Neural crest cell (in vitro differentiated cells): ENCODE results near the gene PDHB. TPM values are rescaled to one million over a fixed set of nuclear protein-coding genes. Genes with fewer than 3 reads are reported as not detected.

Experiments
- DNase-seq: peaks from one replicate; pipeline ENCODE4 v3.0.0; 2021; ENCODE audit warnings: low read depth, mixed read lengths, low spot score
- H3K27ac Mint-ChIP-seq: one replicate; pipeline ENCODE4 v1.8.0; 2021; ENCODE audit warnings: mild to moderate bottlenecking, mixed read lengths; ENCODE audit not compliant: unreplicated experiment
- H3K27me3 Mint-ChIP-seq: 2 replicates; pipeline ENCODE4 v1.8.0; 2021; ENCODE audit warnings: low read depth, mild to moderate bottlenecking, mixed read lengths
- H3K36me3 Mint-ChIP-seq: 2 replicates; pipeline ENCODE4 v1.8.0; 2021; ENCODE audit warnings: low read depth, mild to moderate bottlenecking, mixed read lengths
- H3K4me1 Mint-ChIP-seq: 2 replicates; pipeline ENCODE4 v1.8.0; 2021; ENCODE audit warnings: mixed read lengths
- H3K4me3 Mint-ChIP-seq: one replicate; pipeline ENCODE4 v1.8.0; 2021; ENCODE audit warnings: mild to moderate bottlenecking, mixed read lengths
- H3K9me3 Mint-ChIP-seq: 2 replicates; pipeline ENCODE4 v1.8.0; 2021; ENCODE audit warnings: mixed read lengths
- total RNA-seq: library from RNA; stranded (reverse); gene quantifications from 2 replicates; pipeline ENCODE4 v1.2.1, GENCODE V29; 2021
- TF ChIP-seq, protein P1 (sequence below): fragments of 200-600 bp; sonication (generic); conservative IDR thresholded peaks from 2 replicates; pipeline ENCODE4 v1.5.0; 2021; ENCODE audit warnings: antibody characterized with exemption, mild to moderate bottlenecking

Gene PDHB
- total RNA-seq, 1 donor from 2014 or later, result 71.4 TPM

DNA sequence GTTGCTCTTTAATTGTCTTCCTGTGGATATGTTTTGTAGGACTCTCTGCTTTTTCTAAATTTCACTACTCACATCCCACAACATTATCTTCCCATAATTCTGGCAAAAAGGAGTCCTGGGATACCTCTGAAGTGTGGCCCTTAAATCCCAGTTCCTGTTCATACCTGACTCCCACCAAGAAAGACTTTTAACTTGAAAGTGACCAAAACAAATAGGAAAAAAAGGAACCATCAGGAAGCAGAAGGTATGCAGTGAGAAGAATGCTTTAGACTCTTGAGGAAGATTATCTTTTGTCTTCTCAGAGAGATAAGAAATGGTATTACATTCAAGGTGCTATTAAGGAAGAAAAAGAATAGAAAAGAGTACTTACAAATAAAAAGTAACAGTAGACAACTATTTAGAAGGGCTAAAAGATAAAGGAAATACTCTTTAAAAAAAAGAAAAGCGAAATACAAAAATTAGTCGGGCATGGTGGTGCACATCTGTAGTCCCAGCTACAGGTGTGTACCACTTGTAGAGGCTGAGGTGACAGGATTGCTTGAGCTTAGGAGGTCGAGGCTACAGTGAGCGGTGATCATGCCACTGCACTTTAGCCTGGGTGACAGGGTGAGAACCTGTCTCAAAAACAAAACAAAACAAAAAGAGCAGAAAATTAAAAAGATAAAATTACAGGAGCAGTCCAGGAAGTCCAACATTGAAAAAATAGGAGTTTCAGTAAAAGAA, 54.1 kb downstream of the PDHB start:
- Mint-ChIP-seq H3K36me3 (no peaks in the 10 kb centered on the region), H3K9me3 (no peaks in the 10 kb centered on the region), H3K27me3 (no peaks in the 10 kb centered on the region), H3K4me1 (peaks cover 5% of the 10 kb centered on the region), H3K27ac (peak overlapping the region; percentile 87), H3K4me3 (no peak overlapping the region)
- TF ChIP-seq, protein P1, sequence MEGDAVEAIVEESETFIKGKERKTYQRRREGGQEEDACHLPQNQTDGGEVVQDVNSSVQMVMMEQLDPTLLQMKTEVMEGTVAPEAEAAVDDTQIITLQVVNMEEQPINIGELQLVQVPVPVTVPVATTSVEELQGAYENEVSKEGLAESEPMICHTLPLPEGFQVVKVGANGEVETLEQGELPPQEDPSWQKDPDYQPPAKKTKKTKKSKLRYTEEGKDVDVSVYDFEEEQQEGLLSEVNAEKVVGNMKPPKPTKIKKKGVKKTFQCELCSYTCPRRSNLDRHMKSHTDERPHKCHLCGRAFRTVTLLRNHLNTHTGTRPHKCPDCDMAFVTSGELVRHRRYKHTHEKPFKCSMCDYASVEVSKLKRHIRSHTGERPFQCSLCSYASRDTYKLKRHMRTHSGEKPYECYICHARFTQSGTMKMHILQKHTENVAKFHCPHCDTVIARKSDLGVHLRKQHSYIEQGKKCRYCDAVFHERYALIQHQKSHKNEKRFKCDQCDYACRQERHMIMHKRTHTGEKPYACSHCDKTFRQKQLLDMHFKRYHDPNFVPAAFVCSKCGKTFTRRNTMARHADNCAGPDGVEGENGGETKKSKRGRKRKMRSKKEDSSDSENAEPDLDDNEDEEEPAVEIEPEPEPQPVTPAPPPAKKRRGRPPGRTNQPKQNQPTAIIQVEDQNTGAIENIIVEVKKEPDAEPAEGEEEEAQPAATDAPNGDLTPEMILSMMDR, result no peak
- DNase-seq, result no peak

GRCh38 chr3:58377750-58378149, 55.9 kb downstream of the PDHB start:
- H3K4me1 Mint-ChIP-seq, result peaks cover 7% of the 10 kb centered on the region
- no peak for DNase-seq
- TF ChIP-seq, protein P1, result no peak
- no peaks in the 10 kb centered on the region for H3K9me3 Mint-ChIP-seq
- no peaks in the 10 kb centered on the region for H3K36me3 Mint-ChIP-seq
- no peak overlapping the region for H3K27ac Mint-ChIP-seq
- no peaks in the 10 kb centered on the region for H3K27me3 Mint-ChIP-seq
- H3K4me3 Mint-ChIP-seq, result no peak overlapping the region

Other genes starting within 250 kb of the PDHB start
- not detected in 2 replicates for gene DNASE1L3, start 222.9 kb downstream of the PDHB start, total RNA-seq
- 5.5 and 7.3 TPM in 2 replicates for gene ABHD6, start 196.0 kb downstream of the PDHB start, total RNA-seq
- 29.9 and 30.9 TPM in 2 replicates for gene RPP14, start 127.6 kb downstream of the PDHB start, total RNA-seq
- 10.9 and 11.3 TPM in 2 replicates for gene HTD2, start 127.3 kb downstream of the PDHB start, total RNA-seq
- 5.4 and 6.1 TPM in 2 replicates for gene PXK, start 100.9 kb downstream of the PDHB start, total RNA-seq
- 13.5 and 18.2 TPM in 2 replicates for gene KCTD6, start 58.3 kb upstream of the PDHB start, total RNA-seq
- gene ACOX2, start 103.4 kb upstream of the PDHB start, total RNA-seq, result 0.98 and 1.0 TPM in 2 replicates
- 1.6 and 2.3 TPM in 2 replicates for gene FAM107A, start 143.6 kb upstream of the PDHB start, total RNA-seq
- 0.35 TPM in 1 of 2 replicates, not detected in the other for gene FAM3D, start 232.9 kb upstream of the PDHB start, total RNA-seq